SK-N-MC (cell line): Measurements from ENCODE around the gene SLC1A3.

ENCODE experiments used
- EZH2 ChIP-seq: fragments of 200-600 bp; sonication (generic); IDR thresholded peaks from one replicate; pipeline ENCODE4 v1.6.1; 2017; ENCODE audit warnings: antibody characterized with exemption
- POLR2AphosphoS5 ChIP-seq: IDR thresholded peaks from 2 replicates; pipeline ENCODE4 v1.6.1; 2012; ENCODE audit warnings: mild to moderate bottlenecking, low read depth, low read length, borderline replicate concordance

DNA sequence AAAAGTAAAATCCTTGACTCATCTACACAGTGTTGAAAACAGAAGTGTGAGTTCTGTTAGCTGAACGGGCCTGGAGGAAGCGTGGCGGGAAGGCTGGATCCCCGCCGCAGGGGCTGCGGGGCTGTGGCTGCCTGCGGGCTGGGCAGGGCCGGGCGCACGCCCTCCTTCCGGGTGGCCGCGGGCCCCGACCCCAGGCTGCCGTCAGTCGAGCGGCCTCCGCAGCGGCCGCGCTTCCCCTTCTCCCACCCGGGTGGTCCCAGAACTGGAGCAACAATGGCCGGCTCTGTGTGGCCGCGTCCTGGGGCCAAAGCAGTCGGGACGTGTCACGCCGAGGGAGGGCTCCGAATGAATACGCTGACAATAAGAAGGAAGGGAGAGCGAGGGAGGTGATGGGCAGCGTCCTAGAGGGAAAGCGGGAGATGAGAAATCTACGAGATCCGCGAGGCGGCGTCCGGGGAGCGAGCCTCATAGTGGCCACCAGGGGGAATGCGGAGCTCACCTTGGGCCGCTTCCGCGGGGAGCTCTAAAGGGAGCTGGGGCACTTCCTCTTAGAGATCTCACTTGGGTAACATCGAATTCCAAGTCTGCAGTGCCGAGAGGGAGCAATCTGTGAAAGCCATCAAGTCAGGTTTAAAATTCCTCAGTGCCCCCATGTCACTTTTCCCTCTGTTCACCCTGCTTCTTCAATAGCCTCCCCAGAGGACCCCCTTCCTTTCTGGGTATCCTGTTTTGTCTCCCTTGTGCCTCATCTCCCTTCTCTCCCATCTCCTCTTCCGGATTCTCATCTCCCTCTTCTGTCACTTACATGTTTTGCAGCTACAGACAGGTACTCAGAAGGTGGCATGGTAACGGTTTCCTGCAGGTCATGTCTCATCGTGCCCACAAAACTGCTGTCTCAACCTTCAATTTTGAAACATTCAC lies 83.9 kb downstream of the SLC1A3 start:
- TF ChIP-seq POLR2AphosphoS5 (no peak), EZH2 (no peak)
